GM19328 (cell line): ENCODE results near the gene TRIP6.
"Not testable (repeated sequence)": the region's sequence is repeated elsewhere in the genome, so short reads cannot be mapped to it uniquely, and the experiment has no call there.

Experiments
- ATAC-seq: cut with Tn5 transposase; IDR thresholded peaks from one replicate; pipeline ENCODE4 v1.9.1; 2021; ENCODE audit warnings: mild to moderate bottlenecking, moderate library complexity; ENCODE audit not compliant: unreplicated experiment

The TRIP6 gene

GRCh38 chr7:100910443-100910842, 43.3 kb downstream of the TRIP6 start:
- not testable (repeated sequence) for ATAC-seq

GRCh38 chr7:100911484-100911883, 44.3 kb downstream of the TRIP6 start:
- ATAC-seq: no peak

GRCh38 chr7:100914208-100914878, 47.2 kb downstream of the TRIP6 start:
- no peak for ATAC-seq

- ATAC-seq: no peak
Measured at GRCh38 chr7:100914879-100915447, 47.8 kb downstream of the TRIP6 start.

GRCh38 chr7:100919335-100919734, 52.1 kb downstream of the TRIP6 start:
- ATAC-seq: not testable (repeated sequence)

GRCh38 chr7:100919779-100920437, 52.7 kb downstream of the TRIP6 start:
- not testable (repeated sequence) for ATAC-seq

GRCh38 chr7:100921039-100921438, 53.9 kb downstream of the TRIP6 start:
- ATAC-seq: no peak
